Measurements from ENCODE around the gene LUC7L. TPM values are rescaled to one million over a fixed set of nuclear protein-coding genes. Genes with fewer than 3 reads are reported as not detected.
"Not testable (repeated sequence)": the region's sequence is repeated elsewhere in the genome, so short reads cannot be mapped to it uniquely, and the experiment has no call there.

LUC7L gene
- polyA plus RNA-seq, 2 of the 4 experiments (the other 2 are of a cell fraction): 51.6 to 67.6 TPM

DNA sequence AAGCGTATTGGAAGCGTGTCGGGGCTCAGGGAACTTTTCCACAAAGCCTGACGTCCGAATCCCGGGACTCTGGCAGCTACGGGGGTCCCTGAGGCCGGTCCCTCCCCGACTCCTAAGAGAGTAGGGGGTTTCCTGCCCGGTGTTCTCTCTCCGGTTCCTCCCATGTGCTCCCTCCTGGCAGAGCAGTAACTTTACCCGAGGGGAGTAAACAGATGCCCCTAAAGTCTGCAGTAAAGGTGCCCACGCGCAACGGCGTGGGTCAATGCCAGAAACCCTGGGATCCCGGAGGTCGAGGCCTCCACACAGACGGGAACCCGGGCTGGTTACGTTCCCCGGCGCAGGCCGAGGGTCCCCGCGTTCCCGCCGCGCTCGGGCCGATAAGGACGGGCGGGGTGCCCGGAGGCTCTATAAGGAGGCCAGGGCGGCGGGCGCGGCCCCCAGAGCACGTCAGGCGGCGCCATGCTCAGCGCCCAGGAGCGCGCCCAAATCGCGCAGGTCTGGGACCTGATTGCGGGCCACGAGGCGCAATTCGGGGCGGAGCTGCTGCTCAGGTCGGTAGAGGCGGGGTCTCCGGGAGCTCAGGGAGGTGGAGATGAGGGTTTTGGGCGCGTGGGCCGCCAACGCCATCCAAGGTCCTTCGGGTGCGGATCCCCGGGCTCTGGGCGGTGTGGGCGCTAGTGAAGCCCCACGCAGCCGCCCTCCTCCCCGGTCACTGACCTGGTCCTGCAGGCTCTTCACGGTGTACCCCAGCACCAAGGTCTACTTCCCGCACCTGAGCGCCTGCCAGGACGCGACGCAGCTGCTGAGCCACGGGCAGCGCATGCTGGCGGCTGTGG is 63.5 kb downstream of the LUC7L start, which contains the start of gene HBM:
Gene HBM, plus strand, starts transcription at position 440 of the 836 bp plus-strand sequence. Its CDS starts 20 bp downstream, at position 460.
- ATAC-seq (peak in 1 of 2 experiments; percentile 19; a peak in 3 of 6 replicates), DNase-seq (ENCODE audit: low read depth in 1 of 2, low spot score in 1 of 2) (no peak), FAIRE-seq (no peak)
- no peaks in the 10 kb centered on the region for H3K9me3 ChIP-seq
- peaks cover 13% of the 10 kb centered on the region for H3K4me1 ChIP-seq
- ChIA-PET CTCF (interaction anchor here (1.0 to 7.7 kb wide), 3 partner anchors 16 to 69 kb away, joined by 3 to 88 read pairs (median 4); partner anchors contain the start of gene HBQ1), POLR2A (no interaction called here)
- 0 out of 6 replicates have a peak within 1 kb of the TSS, but pooled peaks of 1 of the 2 experiments have one; percentile 1 for H3K27ac ChIP-seq
- WGBS (ENCODE audit: missing lambda C conversion rate): 12% methylated on average over 54 of the region's 75 CpGs
- TF ChIP-seq, protein P1, sequence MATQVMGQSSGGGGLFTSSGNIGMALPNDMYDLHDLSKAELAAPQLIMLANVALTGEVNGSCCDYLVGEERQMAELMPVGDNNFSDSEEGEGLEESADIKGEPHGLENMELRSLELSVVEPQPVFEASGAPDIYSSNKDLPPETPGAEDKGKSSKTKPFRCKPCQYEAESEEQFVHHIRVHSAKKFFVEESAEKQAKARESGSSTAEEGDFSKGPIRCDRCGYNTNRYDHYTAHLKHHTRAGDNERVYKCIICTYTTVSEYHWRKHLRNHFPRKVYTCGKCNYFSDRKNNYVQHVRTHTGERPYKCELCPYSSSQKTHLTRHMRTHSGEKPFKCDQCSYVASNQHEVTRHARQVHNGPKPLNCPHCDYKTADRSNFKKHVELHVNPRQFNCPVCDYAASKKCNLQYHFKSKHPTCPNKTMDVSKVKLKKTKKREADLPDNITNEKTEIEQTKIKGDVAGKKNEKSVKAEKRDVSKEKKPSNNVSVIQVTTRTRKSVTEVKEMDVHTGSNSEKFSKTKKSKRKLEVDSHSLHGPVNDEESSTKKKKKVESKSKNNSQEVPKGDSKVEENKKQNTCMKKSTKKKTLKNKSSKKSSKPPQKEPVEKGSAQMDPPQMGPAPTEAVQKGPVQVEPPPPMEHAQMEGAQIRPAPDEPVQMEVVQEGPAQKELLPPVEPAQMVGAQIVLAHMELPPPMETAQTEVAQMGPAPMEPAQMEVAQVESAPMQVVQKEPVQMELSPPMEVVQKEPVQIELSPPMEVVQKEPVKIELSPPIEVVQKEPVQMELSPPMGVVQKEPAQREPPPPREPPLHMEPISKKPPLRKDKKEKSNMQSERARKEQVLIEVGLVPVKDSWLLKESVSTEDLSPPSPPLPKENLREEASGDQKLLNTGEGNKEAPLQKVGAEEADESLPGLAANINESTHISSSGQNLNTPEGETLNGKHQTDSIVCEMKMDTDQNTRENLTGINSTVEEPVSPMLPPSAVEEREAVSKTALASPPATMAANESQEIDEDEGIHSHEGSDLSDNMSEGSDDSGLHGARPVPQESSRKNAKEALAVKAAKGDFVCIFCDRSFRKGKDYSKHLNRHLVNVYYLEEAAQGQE (IDR thresholded peaks at IDR 0.05): no peak
- TF ChIP-seq, protein P2, sequence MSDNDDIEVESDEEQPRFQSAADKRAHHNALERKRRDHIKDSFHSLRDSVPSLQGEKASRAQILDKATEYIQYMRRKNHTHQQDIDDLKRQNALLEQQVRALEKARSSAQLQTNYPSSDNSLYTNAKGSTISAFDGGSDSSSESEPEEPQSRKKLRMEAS (IDR thresholded peaks at IDR 0.05): peak; percentile 25; the same call in 1 of the 2 replicates
- H3K4me3 ChIP-seq: peak within 1 kb of the TSS; percentile 47
- peak within 1 kb of the TSS; percentile 100 for H3K4me2 ChIP-seq

DNA sequence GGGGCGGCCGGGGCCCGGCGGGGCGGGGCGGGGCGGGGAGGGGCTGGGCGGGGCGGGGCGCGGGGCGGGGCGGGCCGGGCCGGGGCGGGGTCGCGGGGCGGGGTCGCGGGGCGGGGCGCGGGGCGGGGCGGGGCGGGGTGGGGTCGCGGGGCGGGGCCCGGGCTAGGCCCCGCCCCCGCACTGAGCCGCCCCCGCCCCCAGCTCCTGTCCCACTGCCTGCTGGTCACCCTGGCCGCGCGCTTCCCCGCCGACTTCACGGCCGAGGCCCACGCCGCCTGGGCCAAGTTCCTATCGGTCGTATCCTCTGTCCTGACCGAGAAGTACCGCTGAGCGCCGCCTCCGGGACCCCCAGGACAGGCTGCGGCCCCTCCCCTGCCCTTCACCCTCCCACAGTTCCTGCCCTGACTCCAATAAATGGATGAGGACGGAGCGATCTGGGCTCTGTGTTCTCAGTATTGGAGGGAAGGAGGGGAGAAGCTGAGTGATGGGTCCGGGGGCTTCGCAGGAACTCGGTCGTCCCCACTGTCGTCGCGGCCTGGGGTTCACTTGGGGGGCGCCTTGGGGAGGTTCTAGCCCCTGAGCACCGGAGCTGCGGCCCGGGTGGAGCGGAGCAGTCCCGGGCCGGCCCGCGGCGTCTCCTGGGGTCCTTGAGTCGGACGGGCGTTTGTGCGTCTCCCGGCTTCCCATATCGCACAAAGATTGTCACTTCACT is 64.3 kb downstream of the LUC7L start:
- Histone ChIP-seq H3K9me3 (no peaks in the 10 kb centered on the region), H3K4me1 (peaks cover 13% of the 10 kb centered on the region), H3K4me3 (peak overlapping the region; percentile 47), H3K4me2 (peak overlapping the region; percentile 100), H3K27ac (0 out of 6 replicates have a peak overlapping the region, but pooled peaks of 1 of the 2 experiments have one; percentile 1)
- no peak for TF ChIP-seq HEYL (CRISPR knock-in tag; IDR thresholded peaks at IDR 0.05)
- no peak for TF ChIP-seq KDM1A (IDR thresholded peaks at IDR 0.05; ENCODE audit: low read depth)
- no peak for TF ChIP-seq MAZ (IDR thresholded peaks at IDR 0.05; ENCODE audit: borderline replicate concordance, low read depth, low read length)
- no peak for TF ChIP-seq GATA3 (IDR thresholded peaks at IDR 0.05; ENCODE audit: borderline replicate concordance)
- TF ChIP-seq CEBPB (IDR thresholded peaks at IDR 0.05): no peak
- no peak for TF ChIP-seq RARB (CRISPR knock-in tag; IDR thresholded peaks at IDR 0.05)
- no peak for TF ChIP-seq EHF (CRISPR knock-in tag; IDR thresholded peaks at IDR 0.05)
- no peak for TF ChIP-seq PBX3 (IDR thresholded peaks at IDR 0.05)
- TF ChIP-seq HOXB13 (CRISPR knock-in tag; IDR thresholded peaks at IDR 0.05; ENCODE audit: low read depth): no peak
- TF ChIP-seq JUNB (IDR thresholded peaks at IDR 0.05): no peak
- no peak for TF ChIP-seq NFE2L2 (conservative IDR thresholded peaks at IDR 0.05; ENCODE audit: low read length)
- no peak for TF ChIP-seq ZNF302 (CRISPR knock-in tag; IDR thresholded peaks at IDR 0.05)
- TF ChIP-seq JUN (IDR thresholded peaks at IDR 0.05): no peak
- ChIA-PET POLR2A (no interaction called here), CTCF (interaction anchor here (1.0 to 7.7 kb wide), 2 partner anchors 17 to 48 kb away, joined by 3 to 88 read pairs; partner anchors contain the start of gene HBQ1)
- ATAC-seq (peak in 1 of 2 experiments; percentile 51; a peak in 3 of 6 replicates), FAIRE-seq (no peak), DNase-seq (ENCODE audit: low read depth in 1 of 2, low spot score in 1 of 2) (no peak)
- 0% methylated on average over 6 of the region's 77 CpGs for WGBS (ENCODE audit: missing lambda C conversion rate)

DNA sequence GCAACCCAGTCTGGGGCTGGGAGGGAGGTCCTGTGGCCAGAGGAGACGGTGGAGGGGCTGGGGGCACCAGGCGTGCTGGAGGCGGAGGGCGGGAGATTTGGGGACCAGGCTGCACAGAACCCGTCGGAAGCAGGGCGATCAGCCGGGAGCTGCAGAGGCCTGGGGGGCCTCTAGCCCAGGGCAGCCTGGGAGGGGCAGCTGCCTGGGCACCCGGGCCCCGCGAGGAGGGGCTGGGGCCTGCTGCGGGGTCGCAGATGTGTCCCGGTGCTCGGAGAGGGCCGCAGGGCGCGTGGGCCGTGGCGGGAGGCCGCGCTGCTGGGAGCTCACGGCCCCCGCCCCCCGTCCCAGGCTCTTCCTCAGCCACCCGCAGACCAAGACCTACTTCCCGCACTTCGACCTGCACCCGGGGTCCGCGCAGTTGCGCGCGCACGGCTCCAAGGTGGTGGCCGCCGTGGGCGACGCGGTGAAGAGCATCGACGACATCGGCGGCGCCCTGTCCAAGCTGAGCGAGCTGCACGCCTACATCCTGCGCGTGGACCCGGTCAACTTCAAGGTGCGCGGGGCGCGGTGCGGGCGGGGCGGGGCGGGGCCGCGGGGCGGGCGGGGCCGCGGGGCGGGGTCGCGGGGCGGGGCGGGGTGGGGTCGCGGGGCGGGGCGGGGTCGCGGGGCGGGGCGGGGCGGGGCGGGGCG is 65.0 kb downstream of the LUC7L start:
- H3K9me3 ChIP-seq; H3K4me3 ChIP-seq; H3K27ac ChIP-seq; H3K4me2 ChIP-seq; DNase-seq (ENCODE audit: low read depth in 1 of 2, low spot score in 1 of 2); POLR2A ChIA-PET; FAIRE-seq: not testable (repeated sequence)
- H3K4me1 ChIP-seq: peaks cover 13% of the 10 kb centered on the region
- CTCF ChIA-PET: interaction anchor here (1.0 to 7.7 kb wide), 2 partner anchors 17 to 47 kb away, joined by 3 to 88 read pairs; partner anchors contain the start of gene HBQ1
- ATAC-seq: peak; percentile 16 to 43; a peak in 4 of 6 replicates
- WGBS (ENCODE audit: missing lambda C conversion rate): no CpG with 5 or more reads among the region's 80 CpGs

GRCh38 chr16:163696-164095 is 65.6 kb downstream of the LUC7L start:
- CTCF ChIA-PET; DNase-seq (ENCODE audit: low read depth in 1 of 2, low spot score in 1 of 2); H3K27ac ChIP-seq; H3K4me3 ChIP-seq; FAIRE-seq; H3K4me2 ChIP-seq; POLR2A ChIA-PET; H3K9me3 ChIP-seq: not testable (repeated sequence)
- H3K4me1 ChIP-seq: peaks cover 13% of the 10 kb centered on the region
- 37% methylated on average over 3 of the region's 3 CpGs for WGBS (ENCODE audit: missing lambda C conversion rate)
- ATAC-seq: peak; percentile 15 to 34; a peak in 4 of 6 replicates

GRCh38 chr16:163139-163538 is 66.1 kb downstream of the LUC7L start:
- ATAC-seq; DNase-seq (ENCODE audit: low read depth in 1 of 2, low spot score in 1 of 2); FAIRE-seq; POLR2A ChIA-PET; H3K4me2 ChIP-seq; H3K27ac ChIP-seq; H3K4me3 ChIP-seq; H3K9me3 ChIP-seq: not testable (repeated sequence)
- WGBS (ENCODE audit: missing lambda C conversion rate): 100% methylated on average over 4 of the region's 10 CpGs
- H3K4me1 ChIP-seq: peaks cover 13% of the 10 kb centered on the region
- CTCF ChIA-PET: interaction anchor here (0.6 to 1.2 kb wide), 2 partner anchors 17 to 66 kb away, joined by 3 to 4 read pairs; partner anchors contain the start of gene HBQ1
